HAP-1 (cell line): ENCODE data around the gene VMP1.

Experiments used
- DNase-seq, 2 experiments: peaks; one replicate each; pipeline ENCODE4 v3.0.0-alpha.2; 2016 to 2020; ENCODE audit warnings: low spot score in 2 of 2
- H3K27me3 ChIP-seq: fragments of 250-450 bp; sonication (Bioruptor Pico); 2 replicates; pipeline ENCODE4 v1.5.1; 2020; ENCODE audit warnings: low read depth, mild to moderate bottlenecking, moderate library complexity
- H3K36me3 ChIP-seq: fragments of 250-450 bp; sonication (Bioruptor Pico); replicated peaks from 2 replicates; pipeline ENCODE4 v1.5.1; 2020; ENCODE audit warnings: mild to moderate bottlenecking
- H3K4me1 ChIP-seq: fragments of 250-450 bp; sonication (Bioruptor Pico); 2 replicates; pipeline ENCODE4 v1.5.1; 2020; ENCODE audit warnings: mild to moderate bottlenecking
- H3K4me3 ChIP-seq: fragments of 250-450 bp; sonication (Bioruptor Pico); 2 replicates; pipeline ENCODE4 v1.5.1; 2020; ENCODE audit warnings: mild to moderate bottlenecking, moderate library complexity
- H3K9me3 ChIP-seq: fragments of 250-450 bp; sonication (Bioruptor Pico); 2 replicates; pipeline ENCODE4 v1.5.1; 2020; ENCODE audit warnings: mild to moderate bottlenecking, moderate library complexity
- in situ Hi-C: fragments of 300-500 bp; cut with MboI; formaldehyde crosslinking; loops from 3 replicates; pipeline ENCODE4 v1.14.3; 2020; ENCODE audit warnings: low sequenced_read_pairs, inconsistent platforms, mixed read lengths

VMP1 gene

GRCh38 chr17:59762049-59762823 is 54.8 kb downstream of the VMP1 start:
- no peak for DNase-seq
- peaks cover 14% of the 10 kb centered on the region for H3K4me1 ChIP-seq
- in situ Hi-C loops = no loop called here
- H3K36me3 ChIP-seq = peaks cover 8% of the 10 kb centered on the region
- H3K4me3 ChIP-seq = no peak overlapping the region
- H3K9me3 ChIP-seq = peaks cover 3% of the 10 kb centered on the region; the same call in 1 of the 2 replicates
- H3K27me3 ChIP-seq = no peaks in the 10 kb centered on the region

DNA sequence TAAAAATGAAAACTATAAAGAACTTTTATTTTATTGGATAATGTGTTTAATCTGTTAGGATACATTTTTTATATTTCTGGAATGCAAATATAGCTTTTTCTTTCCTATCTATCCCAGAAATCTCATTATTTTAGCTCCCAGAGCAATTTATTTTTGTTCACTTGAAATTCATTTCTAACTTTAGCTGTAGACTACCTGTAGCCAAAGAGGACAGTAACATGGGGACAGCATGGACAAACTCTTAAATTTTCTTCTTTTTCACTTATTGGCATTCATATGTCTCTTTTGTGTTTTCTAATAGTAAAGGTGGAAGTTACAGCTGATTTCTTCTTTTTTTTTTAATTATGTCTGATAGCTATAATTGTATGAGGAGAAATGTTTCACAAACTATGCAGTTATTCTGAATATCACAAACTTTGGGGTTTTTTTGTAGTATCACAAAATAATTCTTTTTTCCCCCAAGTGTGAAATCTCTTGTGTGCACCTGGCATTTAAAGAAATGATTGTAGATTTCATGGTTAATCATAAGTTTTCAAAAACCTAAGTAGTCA is 55.4 kb downstream of the VMP1 start:
- H3K27me3 ChIP-seq = no peaks in the 10 kb centered on the region
- in situ Hi-C loops = no loop called here
- peaks cover 14% of the 10 kb centered on the region for H3K4me1 ChIP-seq
- H3K9me3 ChIP-seq = peaks cover 3% of the 10 kb centered on the region; the same call in 1 of the 2 replicates
- no peak for DNase-seq
- peaks cover 8% of the 10 kb centered on the region for H3K36me3 ChIP-seq
- no peak overlapping the region for H3K4me3 ChIP-seq

DNA sequence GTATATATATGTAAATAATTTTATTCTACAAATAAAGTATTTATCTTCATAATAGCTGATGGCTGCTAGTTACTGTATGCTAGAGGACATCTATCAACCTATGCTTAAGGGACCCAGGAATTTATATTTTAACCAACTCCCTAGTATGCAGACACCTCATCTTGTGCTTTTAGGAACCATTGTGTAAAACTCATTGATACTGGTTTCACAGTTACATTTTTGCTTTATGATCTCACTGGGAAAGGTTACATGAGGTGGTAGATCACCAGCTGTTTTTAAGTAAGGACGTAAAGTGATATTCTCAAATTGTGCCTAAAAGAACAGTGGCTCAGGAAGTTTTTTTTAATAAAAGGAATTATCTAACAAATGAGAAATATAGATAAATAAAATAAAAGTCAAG is 56.4 kb downstream of the VMP1 start:
- no peak for DNase-seq
- H3K9me3 ChIP-seq = peaks cover 3% of the 10 kb centered on the region; the same call in 1 of the 2 replicates
- H3K36me3 ChIP-seq = peaks cover 4% of the 10 kb centered on the region
- no peak overlapping the region for H3K4me3 ChIP-seq
- H3K27me3 ChIP-seq = no peaks in the 10 kb centered on the region
- H3K4me1 ChIP-seq = peaks cover 14% of the 10 kb centered on the region
- in situ Hi-C loops = no loop called here

DNA sequence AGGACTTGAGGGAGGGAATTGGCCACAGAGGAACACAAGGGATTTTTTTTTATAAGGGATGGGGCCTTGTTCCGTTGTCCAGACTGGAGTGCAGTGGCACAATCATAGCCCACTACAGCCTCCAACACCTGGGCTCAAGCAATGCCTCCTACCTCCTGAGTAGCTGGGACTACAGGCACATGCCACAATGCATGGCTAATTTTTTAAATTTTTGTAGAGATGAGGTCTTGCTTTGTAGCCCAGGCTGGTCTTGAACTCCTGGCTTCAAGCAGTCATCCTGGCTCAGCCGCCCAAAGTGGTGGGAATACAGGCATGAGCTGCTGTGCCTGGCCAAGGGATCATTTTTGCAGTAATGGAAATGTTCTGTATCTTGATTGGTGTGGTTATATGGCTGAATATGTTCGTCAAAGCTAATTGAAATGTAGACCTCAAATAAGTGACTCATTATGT is 56.9 kb downstream of the VMP1 start:
- peaks cover 3% of the 10 kb centered on the region; the same call in 1 of the 2 replicates for H3K9me3 ChIP-seq
- peaks cover 4% of the 10 kb centered on the region for H3K36me3 ChIP-seq
- no peak overlapping the region for H3K4me3 ChIP-seq
- DNase-seq = no peak
- in situ Hi-C loops = no loop called here
- H3K4me1 ChIP-seq = peaks cover 15% of the 10 kb centered on the region
- H3K27me3 ChIP-seq = no peaks in the 10 kb centered on the region

DNA sequence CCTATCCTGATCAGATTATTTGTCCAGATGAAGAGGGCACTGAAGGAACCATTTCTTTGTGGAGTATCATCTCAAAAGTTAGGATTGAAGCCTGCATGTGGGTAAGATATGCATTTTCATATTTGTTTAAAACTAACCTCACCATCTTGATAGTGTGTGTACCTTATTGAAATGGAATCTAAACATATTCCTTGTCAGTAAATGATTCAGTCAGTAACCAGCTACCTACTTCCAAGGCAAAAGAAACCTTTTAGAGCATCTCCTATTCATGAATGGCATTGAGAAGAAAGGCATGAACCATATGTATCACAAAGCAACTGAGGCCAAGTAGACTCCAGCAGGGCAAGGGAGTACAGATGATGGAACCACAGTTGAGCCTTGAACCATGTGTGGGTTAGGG is 57.6 kb downstream of the VMP1 start:
- H3K4me1 ChIP-seq = peaks cover 22% of the 10 kb centered on the region
- no peak overlapping the region for H3K4me3 ChIP-seq
- in situ Hi-C loops = no loop called here

DNA sequence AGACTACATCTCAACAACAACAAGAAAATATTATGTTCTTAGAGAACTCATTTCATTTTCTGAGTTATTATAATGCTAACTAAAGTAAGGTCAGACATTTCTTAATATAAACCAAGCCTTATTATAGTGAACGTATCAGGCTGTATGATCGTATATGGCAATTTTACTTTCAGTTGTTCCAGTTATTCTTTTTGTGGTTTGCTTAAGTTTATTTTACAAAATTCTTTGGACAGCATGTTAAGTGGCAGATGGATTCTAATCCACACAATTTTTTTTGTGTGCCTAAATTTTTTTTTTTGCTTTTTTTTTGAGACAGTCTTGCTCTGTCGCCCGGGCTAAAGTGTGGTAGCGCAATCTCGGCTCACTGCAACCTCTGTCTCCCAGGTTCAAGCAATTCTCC is 59.0 kb downstream of the VMP1 start:
- in situ Hi-C loops = no loop called here

More for the DNA sequence above, 57.6 kb downstream of the VMP1 start:
- no peak for DNase-seq
- Histone ChIP-seq H3K36me3 (peaks cover 6% of the 10 kb centered on the region), H3K9me3 (no peaks in the 10 kb centered on the region), H3K27me3 (no peaks in the 10 kb centered on the region)

GRCh38 chr17:59767176-59767575 is 59.7 kb downstream of the VMP1 start:
- H3K4me1 ChIP-seq = peaks cover 18% of the 10 kb centered on the region
- DNase-seq = no peak
- no peak overlapping the region for H3K4me3 ChIP-seq
- in situ Hi-C loops = no loop called here
- H3K27me3 ChIP-seq = no peaks in the 10 kb centered on the region
- no peaks in the 10 kb centered on the region for H3K9me3 ChIP-seq
- peaks cover 9% of the 10 kb centered on the region for H3K36me3 ChIP-seq

More for the DNA sequence above, 59.0 kb downstream of the VMP1 start:
- H3K36me3 ChIP-seq = peaks cover 9% of the 10 kb centered on the region
- no peaks in the 10 kb centered on the region for H3K27me3 ChIP-seq
- no peak for DNase-seq
- no peak overlapping the region for H3K4me3 ChIP-seq
- no peaks in the 10 kb centered on the region for H3K9me3 ChIP-seq
- peaks cover 22% of the 10 kb centered on the region for H3K4me1 ChIP-seq

DNA sequence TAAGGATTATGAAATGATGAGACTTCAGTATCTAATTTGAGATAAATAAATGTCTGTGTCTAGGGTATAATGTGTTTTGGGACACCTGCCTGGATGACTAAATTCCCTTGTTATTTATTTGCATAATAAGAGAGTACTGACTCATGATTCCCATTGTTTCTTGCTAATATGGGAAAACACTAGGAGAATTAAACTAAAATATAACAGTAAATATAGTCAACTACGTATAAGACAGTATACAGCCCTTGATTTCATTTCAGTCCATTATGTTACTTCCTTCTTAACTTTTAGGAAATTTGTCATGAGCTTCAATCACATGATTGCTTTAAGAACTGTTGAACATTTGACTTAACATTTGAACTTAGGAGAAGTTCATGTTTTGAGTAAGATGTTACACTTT is 62.4 kb downstream of the VMP1 start:
- Histone ChIP-seq H3K4me3 (no peak overlapping the region), H3K36me3 (peaks cover 9% of the 10 kb centered on the region), H3K4me1 (peaks cover 11% of the 10 kb centered on the region), H3K27me3 (no peaks in the 10 kb centered on the region), H3K9me3 (no peaks in the 10 kb centered on the region)
- DNase-seq = no peak
- in situ Hi-C loops = no loop called here

- H3K27me3 ChIP-seq = no peaks in the 10 kb centered on the region
- no peak for DNase-seq
- no peaks in the 10 kb centered on the region for H3K9me3 ChIP-seq
- in situ Hi-C loops = no loop called here
- H3K36me3 ChIP-seq = peaks cover 8% of the 10 kb centered on the region
- peaks cover 11% of the 10 kb centered on the region for H3K4me1 ChIP-seq
- no peak overlapping the region for H3K4me3 ChIP-seq
Measured at GRCh38 chr17:59771093-59771492, 63.6 kb downstream of the VMP1 start.

DNA sequence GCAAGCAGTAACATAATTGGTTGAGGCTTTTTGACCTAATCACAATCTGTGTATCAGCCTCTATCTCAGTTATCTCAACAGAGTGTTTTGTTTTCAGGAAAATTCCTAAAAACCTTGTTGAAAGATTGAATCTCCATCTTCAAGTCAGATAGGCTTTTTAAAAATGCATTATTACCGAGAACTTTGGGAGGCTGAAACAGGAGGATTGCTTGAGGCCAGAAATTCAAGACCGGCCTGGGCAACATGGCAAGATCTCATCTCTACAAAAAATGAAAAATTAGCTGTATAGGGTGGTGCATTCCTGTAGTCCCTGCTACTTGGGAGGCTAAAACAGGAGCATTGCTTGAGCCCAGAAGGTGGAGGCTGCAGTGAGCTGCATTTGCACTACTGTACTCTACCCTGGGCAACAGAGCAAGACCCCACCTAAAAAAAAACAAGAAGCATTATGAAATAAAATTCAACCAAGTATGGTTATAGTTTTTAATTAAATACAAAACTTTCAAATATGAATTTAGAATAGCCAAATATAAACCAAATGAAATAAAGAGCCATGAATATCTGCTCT is 68.4 kb downstream of the VMP1 start:
- in situ Hi-C loops = no loop called here
- DNase-seq = no peak
- Histone ChIP-seq H3K4me1 (no peaks in the 10 kb centered on the region), H3K27me3 (no peaks in the 10 kb centered on the region), H3K9me3 (no peaks in the 10 kb centered on the region), H3K4me3 (no peak overlapping the region), H3K36me3 (peaks cover 3% of the 10 kb centered on the region)

- H3K27me3 ChIP-seq = no peaks in the 10 kb centered on the region
- DNase-seq = no peak
- H3K4me1 ChIP-seq = no peaks in the 10 kb centered on the region
- H3K9me3 ChIP-seq = no peaks in the 10 kb centered on the region
- H3K36me3 ChIP-seq = peaks cover 3% of the 10 kb centered on the region
- in situ Hi-C loops = no loop called here
- H3K4me3 ChIP-seq = no peak overlapping the region
Measured at GRCh38 chr17:59776577-59776976, 69.1 kb downstream of the VMP1 start.

GRCh38 chr17:59777033-59777432 is 69.6 kb downstream of the VMP1 start:
- in situ Hi-C loops = no loop called here
- peaks cover 3% of the 10 kb centered on the region for H3K36me3 ChIP-seq
- no peaks in the 10 kb centered on the region for H3K9me3 ChIP-seq
- H3K27me3 ChIP-seq = no peaks in the 10 kb centered on the region
- no peak overlapping the region for H3K4me3 ChIP-seq
- H3K4me1 ChIP-seq = no peaks in the 10 kb centered on the region
- DNase-seq = no peak

DNA sequence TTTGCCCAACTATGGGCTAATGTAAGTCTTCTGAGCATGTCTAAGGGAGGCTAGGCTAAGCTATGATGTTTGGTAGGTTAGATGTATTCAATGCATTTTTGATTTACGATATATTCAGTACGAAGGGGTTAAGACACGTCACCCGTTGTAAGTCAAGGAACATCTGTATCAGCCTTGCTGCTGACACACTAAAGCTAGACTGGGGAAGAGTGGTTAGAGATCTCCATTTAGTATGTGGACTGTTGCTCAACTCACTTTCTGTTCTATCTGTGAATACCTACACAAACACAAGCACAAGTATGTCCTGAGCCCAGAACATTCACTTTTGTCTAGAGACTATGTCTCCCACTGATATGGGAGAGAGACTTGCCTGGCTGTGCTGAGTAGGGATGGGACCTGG is 71.5 kb downstream of the VMP1 start:
- DNase-seq = no peak
- H3K36me3 ChIP-seq = peaks cover 3% of the 10 kb centered on the region
- H3K4me3 ChIP-seq = no peak overlapping the region
- H3K9me3 ChIP-seq = no peaks in the 10 kb centered on the region
- H3K4me1 ChIP-seq = peaks cover 10% of the 10 kb centered on the region
- in situ Hi-C loops = no loop called here
- no peaks in the 10 kb centered on the region for H3K27me3 ChIP-seq

DNA sequence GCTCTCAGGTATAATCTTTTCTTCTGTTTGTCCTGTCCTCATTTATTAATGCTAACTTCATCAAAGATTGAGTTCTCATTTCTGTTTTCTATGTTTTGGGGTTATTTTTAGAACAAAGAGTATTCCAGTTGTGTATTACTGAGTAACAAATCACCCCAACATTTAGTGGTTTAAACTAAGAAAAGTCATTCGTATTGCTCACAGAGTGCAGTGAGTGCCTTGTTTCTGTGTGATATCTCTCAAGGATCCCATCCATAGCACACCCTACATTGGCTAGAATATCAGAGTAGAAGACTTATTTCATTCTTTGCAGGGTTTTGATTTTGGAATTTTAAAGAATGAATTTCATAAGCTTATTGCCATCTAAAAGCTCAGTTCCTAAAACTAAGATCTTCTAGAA is 72.1 kb downstream of the VMP1 start:
- Histone ChIP-seq H3K4me1 (peaks cover 15% of the 10 kb centered on the region), H3K36me3 (peaks cover 3% of the 10 kb centered on the region)
- in situ Hi-C loops = no loop called here

More for the DNA sequence above, 72.1 kb downstream of the VMP1 start:
- no peaks in the 10 kb centered on the region for H3K27me3 ChIP-seq
- H3K9me3 ChIP-seq = no peaks in the 10 kb centered on the region
- no peak for DNase-seq
- H3K4me3 ChIP-seq = no peak overlapping the region
